OCI-LY3 (cell line): Measurements from ENCODE around the gene BNC2.

Experiments used
- EZH2phosphoT487 ChIP-seq: fragments of 200-600 bp; shearing (Covaris generic); IDR thresholded peaks from 2 replicates; pipeline ENCODE4 v1.6.1; 2018; ENCODE audit warnings: antibody characterized with exemption, mixed run types, low read depth
- TF ChIP-seq, protein P1 (sequence below): fragments of 200-600, 300-600 bp; sonication (generic); IDR thresholded peaks from 2 replicates; pipeline ENCODE4 v1.5.1; 2014; ENCODE audit warnings: antibody characterized with exemption, low read length, low read depth

DNA sequence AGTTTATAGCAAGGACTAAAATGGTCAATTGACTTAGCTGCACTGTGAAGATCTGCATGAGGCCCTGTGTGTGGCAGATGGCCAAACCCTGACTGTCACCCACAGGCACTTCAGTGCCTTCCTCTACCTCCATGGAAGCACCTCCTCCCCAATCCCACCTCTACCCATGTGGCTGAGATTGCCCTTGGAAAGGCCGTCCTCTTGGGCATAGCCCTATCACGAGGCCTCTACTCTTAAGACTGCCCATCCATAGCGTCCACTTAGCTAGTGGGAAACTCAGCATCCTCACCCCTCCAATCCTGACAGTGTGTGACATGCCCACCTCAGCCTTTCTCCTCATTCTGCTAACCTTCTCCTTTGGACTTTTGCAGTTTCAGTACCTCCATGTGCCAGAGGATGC is 510.2 kb downstream of the BNC2 start:
- TF ChIP-seq, protein P1, sequence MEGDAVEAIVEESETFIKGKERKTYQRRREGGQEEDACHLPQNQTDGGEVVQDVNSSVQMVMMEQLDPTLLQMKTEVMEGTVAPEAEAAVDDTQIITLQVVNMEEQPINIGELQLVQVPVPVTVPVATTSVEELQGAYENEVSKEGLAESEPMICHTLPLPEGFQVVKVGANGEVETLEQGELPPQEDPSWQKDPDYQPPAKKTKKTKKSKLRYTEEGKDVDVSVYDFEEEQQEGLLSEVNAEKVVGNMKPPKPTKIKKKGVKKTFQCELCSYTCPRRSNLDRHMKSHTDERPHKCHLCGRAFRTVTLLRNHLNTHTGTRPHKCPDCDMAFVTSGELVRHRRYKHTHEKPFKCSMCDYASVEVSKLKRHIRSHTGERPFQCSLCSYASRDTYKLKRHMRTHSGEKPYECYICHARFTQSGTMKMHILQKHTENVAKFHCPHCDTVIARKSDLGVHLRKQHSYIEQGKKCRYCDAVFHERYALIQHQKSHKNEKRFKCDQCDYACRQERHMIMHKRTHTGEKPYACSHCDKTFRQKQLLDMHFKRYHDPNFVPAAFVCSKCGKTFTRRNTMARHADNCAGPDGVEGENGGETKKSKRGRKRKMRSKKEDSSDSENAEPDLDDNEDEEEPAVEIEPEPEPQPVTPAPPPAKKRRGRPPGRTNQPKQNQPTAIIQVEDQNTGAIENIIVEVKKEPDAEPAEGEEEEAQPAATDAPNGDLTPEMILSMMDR: no peak
- no peak for TF ChIP-seq EZH2phosphoT487
